HEK293 (cell line): Measurements from ENCODE around the gene CADPS2.

Experiments used
- CTCF ChIA-PET: fragments of 350-600 bp; formaldehyde crosslinking; extraction: SDS; loops from one replicate; lab custom pipeline; 2021; ENCODE audit warnings: antibody characterized with exemption; lab: Yijun Ruan, JAX
- POLR2A ChIA-PET: fragments of 300-600 bp; formaldehyde crosslinking; extraction: SDS; loops from one replicate; lab custom pipeline; 2020; ENCODE audit warnings: antibody characterized with exemption, inconsistent platforms; lab: Yijun Ruan, JAX
- H3K27ac ChIP-seq: fragments of 200-500 bp; sonication (Bioruptor generic); 2 replicates; pipeline ENCODE4 v1.5.1; 2014; ENCODE audit warnings: low read depth, low read length, control low read depth, inconsistent platforms; ENCODE audit errors: extremely low read depth
- H3K36me3 ChIP-seq, 2 experiments: fragments of 200-500 bp in 1 of 2; sonication (Bioruptor generic) in 1 of 2; 1 replicate in 1 of 2; 2 replicates in 1 of 2; pipeline ENCODE4 v1.5.1; 2014 to 2017; ENCODE audit warnings: inconsistent platforms in 2 of 2, low read length in 2 of 2; ENCODE audit not compliant: control insufficient read depth in 2 of 2, insufficient read depth in 1 of 2
- H3K4me1 ChIP-seq: fragments of 200-500 bp; sonication (Bioruptor generic); 2 replicates; pipeline ENCODE4 v1.5.1; 2014; ENCODE audit warnings: mild to moderate bottlenecking, low read length, inconsistent platforms; ENCODE audit not compliant: control insufficient read depth, insufficient read depth
- H3K4me3 ChIP-seq: 2 replicates; pipeline ENCODE4 v1.5.1; 2011; ENCODE audit warnings: low read depth, mild to moderate bottlenecking, control low read depth, low read length, moderate library complexity
- H3K9me3 ChIP-seq: fragments of 200-500 bp; sonication (Bioruptor generic); 2 replicates; pipeline ENCODE4 v1.5.1; 2014; ENCODE audit warnings: low read depth, low read length, inconsistent platforms; ENCODE audit not compliant: control insufficient read depth, insufficient read depth
- GLI2 ChIP-seq: fragments of 450-650 bp; formaldehyde crosslinking; IDR thresholded peaks from 2 replicates; pipeline ENCODE4; 2017; ENCODE audit warnings: missing biosample characterization, missing genetic modification characterization, low read depth, borderline replicate concordance
- GLIS1 ChIP-seq: fragments of 450-650 bp; formaldehyde crosslinking; IDR thresholded peaks from 2 replicates; pipeline ENCODE4 v1.5.1; 2016; ENCODE audit warnings: missing biosample characterization, missing genetic modification characterization
- MEIS1 ChIP-seq: sonication (generic); formaldehyde crosslinking; IDR thresholded peaks from 2 replicates; pipeline ENCODE4 v1.8.1; 2022; ENCODE audit warnings: missing genetic modification reagents, mild to moderate bottlenecking, borderline replicate concordance
- SP7 ChIP-seq: fragments of 450-650 bp; formaldehyde crosslinking; IDR thresholded peaks from 2 replicates; pipeline ENCODE4 v1.5.1; 2016; ENCODE audit warnings: missing biosample characterization, missing genetic modification characterization
- YY2 ChIP-seq: fragments of 450-650 bp; formaldehyde crosslinking; IDR thresholded peaks from 2 replicates; pipeline ENCODE4 v1.5.1; 2016; ENCODE audit warnings: missing biosample characterization, missing genetic modification characterization
- ZBTB8A ChIP-seq: fragments of 450-650 bp; formaldehyde crosslinking; IDR thresholded peaks from 2 replicates; pipeline ENCODE4 v1.5.1; 2016; ENCODE audit warnings: missing biosample characterization, missing genetic modification characterization
- ZNF133 ChIP-seq: fragments of 450-650 bp; formaldehyde crosslinking; IDR thresholded peaks from 2 replicates; pipeline ENCODE4 v1.5.1; 2016; ENCODE audit warnings: missing biosample characterization, missing genetic modification characterization
- ZNF19 ChIP-seq: fragments of 450-650 bp; formaldehyde crosslinking; IDR thresholded peaks from 2 replicates; pipeline ENCODE4; 2016; ENCODE audit warnings: missing biosample characterization, missing genetic modification characterization, low read depth
- ZNF211 ChIP-seq: fragments of 450-650 bp; formaldehyde crosslinking; IDR thresholded peaks from 2 replicates; pipeline ENCODE4 v1.5.1; 2016; ENCODE audit warnings: low read depth, missing biosample characterization, missing genetic modification characterization
- ZNF223 ChIP-seq: fragments of 450-650 bp; formaldehyde crosslinking; IDR thresholded peaks from 2 replicates; pipeline ENCODE4 v1.5.1; 2016; ENCODE audit warnings: missing biosample characterization, missing genetic modification characterization
- ZNF335 ChIP-seq: fragments of 450-650 bp; formaldehyde crosslinking; conservative IDR thresholded peaks from 2 replicates; pipeline ENCODE4 v1.5.1; 2016; ENCODE audit warnings: missing biosample characterization, missing genetic modification characterization
- ZNF354C ChIP-seq: fragments of 450-650 bp; formaldehyde crosslinking; IDR thresholded peaks from 2 replicates; pipeline ENCODE4 v1.5.1; 2016; ENCODE audit warnings: missing biosample characterization, missing genetic modification characterization, low read depth, borderline replicate concordance
- ZNF449 ChIP-seq: fragments of 450-650 bp; formaldehyde crosslinking; IDR thresholded peaks from 2 replicates; pipeline ENCODE4 v1.5.1; 2017; ENCODE audit warnings: missing biosample characterization, mild to moderate bottlenecking, missing genetic modification characterization, moderate library complexity
- ZNF488 ChIP-seq: fragments of 450-650 bp; formaldehyde crosslinking; IDR thresholded peaks from 2 replicates; pipeline ENCODE4 v1.5.1; 2016; ENCODE audit warnings: missing biosample characterization, missing genetic modification characterization
- ZNF560 ChIP-seq: fragments of 450-650 bp; formaldehyde crosslinking; IDR thresholded peaks from 2 replicates; pipeline ENCODE4 v1.5.1; 2017; ENCODE audit warnings: missing biosample characterization, missing genetic modification characterization, borderline replicate concordance
- ZNF610 ChIP-seq: fragments of 450-650 bp; formaldehyde crosslinking; IDR thresholded peaks from 2 replicates; pipeline ENCODE4 v1.5.1; 2016; ENCODE audit warnings: missing biosample characterization, missing genetic modification characterization, borderline replicate concordance
- ZNF701 ChIP-seq: fragments of 450-650 bp; formaldehyde crosslinking; IDR thresholded peaks from 2 replicates; pipeline ENCODE4 v1.5.1; 2016; ENCODE audit warnings: missing biosample characterization, missing genetic modification characterization
- ZNF785 ChIP-seq: fragments of 450-650 bp; formaldehyde crosslinking; IDR thresholded peaks from 2 replicates; pipeline ENCODE4 v1.5.1; 2016; ENCODE audit warnings: missing biosample characterization, missing genetic modification characterization
- TF ChIP-seq, protein P1 (sequence below): fragments of 450-650 bp; IDR thresholded peaks from 2 replicates; pipeline ENCODE4 v1.5.1; 2018; ENCODE audit warnings: missing biosample characterization, missing genetic modification characterization
- TF ChIP-seq, protein P2 (sequence below): fragments of 450-650 bp; formaldehyde crosslinking; IDR thresholded peaks from 2 replicates; pipeline ENCODE4 v1.5.1; 2016; ENCODE audit warnings: missing biosample characterization, missing genetic modification characterization
- TF ChIP-seq, protein P3 (sequence below): fragments of 450-650 bp; formaldehyde crosslinking; IDR thresholded peaks from 2 replicates; pipeline ENCODE4 v1.5.1; 2016; ENCODE audit warnings: missing biosample characterization, missing genetic modification characterization
- TF ChIP-seq, protein P4 (sequence below): fragments of 450-650 bp; formaldehyde crosslinking; IDR thresholded peaks from 2 replicates; pipeline ENCODE4 v1.5.1; 2016; ENCODE audit warnings: missing biosample characterization, missing genetic modification characterization
- TF ChIP-seq, protein P5 (sequence below): sonication (generic); formaldehyde crosslinking; IDR thresholded peaks from 2 replicates; pipeline ENCODE4 v1.8.1; 2022; ENCODE audit warnings: mild to moderate bottlenecking, moderate library complexity, missing genetic modification reagents

CADPS2 gene

GRCh38 chr7:122884186-122884585, 2.1 kb downstream of the CADPS2 start (continued):
- TF ChIP-seq, protein P1, sequence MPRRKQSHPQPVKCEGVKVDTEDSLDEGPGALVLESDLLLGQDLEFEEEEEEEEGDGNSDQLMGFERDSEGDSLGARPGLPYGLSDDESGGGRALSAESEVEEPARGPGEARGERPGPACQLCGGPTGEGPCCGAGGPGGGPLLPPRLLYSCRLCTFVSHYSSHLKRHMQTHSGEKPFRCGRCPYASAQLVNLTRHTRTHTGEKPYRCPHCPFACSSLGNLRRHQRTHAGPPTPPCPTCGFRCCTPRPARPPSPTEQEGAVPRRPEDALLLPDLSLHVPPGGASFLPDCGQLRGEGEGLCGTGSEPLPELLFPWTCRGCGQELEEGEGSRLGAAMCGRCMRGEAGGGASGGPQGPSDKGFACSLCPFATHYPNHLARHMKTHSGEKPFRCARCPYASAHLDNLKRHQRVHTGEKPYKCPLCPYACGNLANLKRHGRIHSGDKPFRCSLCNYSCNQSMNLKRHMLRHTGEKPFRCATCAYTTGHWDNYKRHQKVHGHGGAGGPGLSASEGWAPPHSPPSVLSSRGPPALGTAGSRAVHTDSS (tag by site-specific recombination): no peak
- TF ChIP-seq MEIS1 (CRISPR knock-in tag) (no peak), ZNF19 (tag by site-specific recombination) (no peak), ZNF610 (tag by site-specific recombination) (no peak), GLIS1 (tag by site-specific recombination) (peak; percentile 19; the same call in 1 of the 2 replicates), ZNF449 (tag by site-specific recombination) (no peak)

- H3K4me3 ChIP-seq: no peak overlapping the region
- ChIA-PET POLR2A (interaction anchor here (0.6 kb wide), 1 partner anchor 168 kb away, joined by 3 read pairs; no protein-coding TSS in a partner anchor), CTCF (no interaction called here)
- H3K27ac ChIP-seq: peak overlapping the region; percentile 29; the same call in 1 of the 2 replicates
- no peaks in the 10 kb centered on the region for H3K36me3 ChIP-seq
- H3K4me1 ChIP-seq: peaks cover 37% of the 10 kb centered on the region
- no peaks in the 10 kb centered on the region for H3K9me3 ChIP-seq
- TF ChIP-seq YY2 (tag by site-specific recombination): no peak
- no peak for TF ChIP-seq ZNF560 (tag by site-specific recombination)
- no peak for TF ChIP-seq ZNF354C (tag by site-specific recombination)
- TF ChIP-seq, protein P2, sequence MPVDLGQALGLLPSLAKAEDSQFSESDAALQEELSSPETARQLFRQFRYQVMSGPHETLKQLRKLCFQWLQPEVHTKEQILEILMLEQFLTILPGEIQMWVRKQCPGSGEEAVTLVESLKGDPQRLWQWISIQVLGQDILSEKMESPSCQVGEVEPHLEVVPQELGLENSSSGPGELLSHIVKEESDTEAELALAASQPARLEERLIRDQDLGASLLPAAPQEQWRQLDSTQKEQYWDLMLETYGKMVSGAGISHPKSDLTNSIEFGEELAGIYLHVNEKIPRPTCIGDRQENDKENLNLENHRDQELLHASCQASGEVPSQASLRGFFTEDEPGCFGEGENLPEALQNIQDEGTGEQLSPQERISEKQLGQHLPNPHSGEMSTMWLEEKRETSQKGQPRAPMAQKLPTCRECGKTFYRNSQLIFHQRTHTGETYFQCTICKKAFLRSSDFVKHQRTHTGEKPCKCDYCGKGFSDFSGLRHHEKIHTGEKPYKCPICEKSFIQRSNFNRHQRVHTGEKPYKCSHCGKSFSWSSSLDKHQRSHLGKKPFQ (tag by site-specific recombination): 0 out of 2 replicates have a peak, but pooled peaks have one; percentile 19
- TF ChIP-seq, protein P3, sequence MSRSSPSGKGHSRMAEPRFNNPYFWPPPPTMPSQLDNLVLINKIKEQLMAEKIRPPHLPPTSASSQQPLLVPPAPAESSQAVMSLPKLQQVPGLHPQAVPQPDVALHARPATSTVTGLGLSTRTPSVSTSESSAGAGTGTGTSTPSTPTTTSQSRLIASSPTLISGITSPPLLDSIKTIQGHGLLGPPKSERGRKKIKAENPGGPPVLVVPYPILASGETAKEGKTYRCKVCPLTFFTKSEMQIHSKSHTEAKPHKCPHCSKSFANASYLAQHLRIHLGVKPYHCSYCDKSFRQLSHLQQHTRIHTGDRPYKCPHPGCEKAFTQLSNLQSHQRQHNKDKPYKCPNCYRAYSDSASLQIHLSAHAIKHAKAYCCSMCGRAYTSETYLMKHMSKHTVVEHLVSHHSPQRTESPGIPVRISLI (tag by site-specific recombination): no peak
- TF ChIP-seq, protein P4, sequence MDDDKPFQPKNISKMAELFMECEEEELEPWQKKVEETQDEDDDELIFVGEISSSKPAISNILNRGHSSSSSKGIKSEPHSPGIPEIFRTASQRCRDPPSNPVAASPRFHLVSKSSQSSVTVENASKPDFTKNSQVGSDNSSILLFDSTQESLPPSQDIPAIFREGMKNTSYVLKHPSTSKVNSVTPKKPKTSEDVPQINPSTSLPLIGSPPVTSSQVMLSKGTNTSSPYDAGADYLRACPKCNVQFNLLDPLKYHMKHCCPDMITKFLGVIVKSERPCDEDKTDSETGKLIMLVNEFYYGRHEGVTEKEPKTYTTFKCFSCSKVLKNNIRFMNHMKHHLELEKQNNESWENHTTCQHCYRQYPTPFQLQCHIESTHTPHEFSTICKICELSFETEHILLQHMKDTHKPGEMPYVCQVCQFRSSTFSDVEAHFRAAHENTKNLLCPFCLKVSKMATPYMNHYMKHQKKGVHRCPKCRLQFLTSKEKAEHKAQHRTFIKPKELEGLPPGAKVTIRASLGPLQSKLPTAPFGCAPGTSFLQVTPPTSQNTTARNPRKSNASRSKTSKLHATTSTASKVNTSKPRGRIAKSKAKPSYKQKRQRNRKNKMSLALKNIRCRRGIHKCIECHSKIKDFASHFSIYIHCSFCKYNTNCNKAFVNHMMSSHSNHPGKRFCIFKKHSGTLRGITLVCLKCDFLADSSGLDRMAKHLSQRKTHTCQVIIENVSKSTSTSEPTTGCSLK (tag by site-specific recombination): no peak
- peak; percentile 20; the same call in 1 of the 2 replicates for TF ChIP-seq ZBTB8A (tag by site-specific recombination)
- TF ChIP-seq ZNF335: no peak
- TF ChIP-seq ZNF211: no peak
- TF ChIP-seq ZNF488 (tag by site-specific recombination): peak; percentile 32; the same call in 1 of the 2 replicates
- TF ChIP-seq ZNF223 (tag by site-specific recombination): no peak
- no peak for TF ChIP-seq ZNF701 (tag by site-specific recombination)
- TF ChIP-seq ZNF133 (tag by site-specific recombination): no peak
- no peak for TF ChIP-seq MEIS1 (CRISPR knock-in tag)
- TF ChIP-seq SP7 (tag by site-specific recombination): peak; percentile 58
- TF ChIP-seq, protein P5, sequence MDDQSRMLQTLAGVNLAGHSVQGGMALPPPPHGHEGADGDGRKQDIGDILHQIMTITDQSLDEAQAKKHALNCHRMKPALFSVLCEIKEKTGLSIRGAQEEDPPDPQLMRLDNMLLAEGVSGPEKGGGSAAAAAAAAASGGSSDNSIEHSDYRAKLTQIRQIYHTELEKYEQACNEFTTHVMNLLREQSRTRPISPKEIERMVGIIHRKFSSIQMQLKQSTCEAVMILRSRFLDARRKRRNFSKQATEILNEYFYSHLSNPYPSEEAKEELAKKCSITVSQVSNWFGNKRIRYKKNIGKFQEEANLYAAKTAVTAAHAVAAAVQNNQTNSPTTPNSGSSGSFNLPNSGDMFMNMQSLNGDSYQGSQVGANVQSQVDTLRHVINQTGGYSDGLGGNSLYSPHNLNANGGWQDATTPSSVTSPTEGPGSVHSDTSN: no peak
- peak; percentile 77 for TF ChIP-seq GLI2 (tag by site-specific recombination)
- no peak for TF ChIP-seq ZNF785 (tag by site-specific recombination)
Observed at GRCh38 chr7:122883049-122883680, 3.1 kb downstream of the CADPS2 start.
